GM18867 (cell line): ENCODE data around the gene PLPP1.
A peak's percentile ranks its signal among the peaks of the same experiment; 100 is the strongest.

ENCODE experiments used
- ATAC-seq: cut with Tn5 transposase; IDR thresholded peaks from one replicate; pipeline ENCODE4 v1.9.1; 2021; ENCODE audit warnings: mild to moderate bottlenecking, moderate library complexity; ENCODE audit not compliant: unreplicated experiment

The PLPP1 gene

DNA sequence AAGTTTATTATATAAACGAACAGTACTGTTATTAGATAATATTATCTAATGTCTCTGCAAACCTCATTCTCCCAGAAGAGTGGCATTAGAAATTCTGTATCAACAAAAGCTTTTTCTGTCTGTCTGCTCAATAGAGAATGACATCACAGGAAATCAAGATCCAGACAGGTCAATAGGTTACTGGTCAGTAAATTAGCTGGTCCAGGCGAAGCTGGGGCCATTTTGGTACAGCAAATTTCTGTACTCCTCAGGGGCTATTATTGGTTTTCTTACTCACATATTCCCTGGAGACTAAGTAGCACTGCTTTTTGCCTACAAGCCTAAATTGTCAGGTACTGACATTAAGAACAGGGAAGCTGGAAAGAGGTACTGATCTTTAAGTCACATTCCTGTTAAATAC, 80.5 kb downstream of the PLPP1 start:
- ATAC-seq = no peak

DNA sequence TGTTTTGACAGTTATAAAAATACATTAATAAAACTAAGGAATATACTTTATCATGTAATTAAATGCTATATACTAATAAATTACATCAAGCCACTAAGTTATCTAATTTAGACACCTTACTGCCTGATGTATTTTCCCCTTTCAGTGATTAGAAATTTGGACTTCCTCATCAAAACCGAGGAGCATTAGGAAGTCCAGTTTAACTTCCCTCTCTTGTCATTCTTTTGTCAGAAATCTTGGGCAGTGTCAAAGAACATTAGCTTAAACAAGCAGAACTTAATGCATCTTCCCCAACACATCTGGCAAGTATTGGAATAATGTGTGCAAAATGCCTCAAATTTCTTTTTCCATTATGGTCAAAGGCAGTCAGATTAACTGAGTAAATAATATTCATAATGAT, 81.6 kb downstream of the PLPP1 start:
- no peak for ATAC-seq

DNA sequence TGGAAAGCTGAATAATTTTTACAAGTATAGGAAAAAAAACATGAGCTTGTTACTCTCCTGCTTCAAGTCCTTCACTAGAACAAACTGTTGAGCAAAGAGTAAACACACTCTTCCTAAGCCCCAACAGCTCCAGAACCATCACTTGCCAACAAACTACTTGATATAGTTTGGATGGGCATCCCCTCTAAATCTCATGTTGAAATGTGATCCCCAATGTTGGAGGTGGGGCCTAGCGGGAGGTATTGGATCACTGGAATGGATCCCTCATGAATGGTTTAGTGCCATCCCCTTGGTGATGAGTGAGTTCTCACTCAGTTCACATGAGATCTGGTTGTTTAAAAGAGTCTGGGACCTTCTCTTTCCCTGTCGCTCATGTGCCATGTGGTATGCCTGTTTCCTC, 82.8 kb downstream of the PLPP1 start:
- no peak for ATAC-seq

DNA sequence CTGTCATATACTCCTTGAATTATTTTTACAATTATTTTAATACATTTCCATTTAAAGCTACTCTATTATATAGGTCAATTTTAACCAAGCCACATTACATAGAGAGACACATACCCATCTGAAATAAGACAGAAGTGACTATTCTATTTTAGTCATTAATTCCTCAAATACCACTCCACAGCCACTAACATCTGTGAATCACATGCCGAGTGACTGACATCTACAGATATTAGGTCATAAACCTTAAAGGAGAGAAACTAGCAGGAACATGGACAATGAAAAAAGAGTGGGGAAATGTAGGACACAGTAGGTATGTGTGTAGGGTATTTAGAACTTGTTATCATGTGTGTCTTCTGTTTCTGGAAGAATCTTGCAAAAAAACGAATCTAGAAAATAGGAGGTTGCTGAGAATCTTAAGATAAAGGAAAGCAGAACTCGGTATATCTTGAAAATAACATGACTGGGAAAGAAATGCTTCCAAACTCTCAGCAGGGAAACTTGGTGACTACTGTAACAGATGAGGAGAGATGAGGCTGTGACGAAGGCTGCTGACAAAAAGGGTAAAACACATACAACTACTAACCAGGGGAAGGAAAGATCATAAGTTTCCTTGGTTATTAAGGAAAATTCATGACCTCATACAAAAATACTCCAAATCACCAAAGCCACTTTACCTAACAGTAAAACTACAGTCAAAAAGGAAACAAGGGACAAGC, 84.6 kb downstream of the PLPP1 start:
- no peak for ATAC-seq

DNA sequence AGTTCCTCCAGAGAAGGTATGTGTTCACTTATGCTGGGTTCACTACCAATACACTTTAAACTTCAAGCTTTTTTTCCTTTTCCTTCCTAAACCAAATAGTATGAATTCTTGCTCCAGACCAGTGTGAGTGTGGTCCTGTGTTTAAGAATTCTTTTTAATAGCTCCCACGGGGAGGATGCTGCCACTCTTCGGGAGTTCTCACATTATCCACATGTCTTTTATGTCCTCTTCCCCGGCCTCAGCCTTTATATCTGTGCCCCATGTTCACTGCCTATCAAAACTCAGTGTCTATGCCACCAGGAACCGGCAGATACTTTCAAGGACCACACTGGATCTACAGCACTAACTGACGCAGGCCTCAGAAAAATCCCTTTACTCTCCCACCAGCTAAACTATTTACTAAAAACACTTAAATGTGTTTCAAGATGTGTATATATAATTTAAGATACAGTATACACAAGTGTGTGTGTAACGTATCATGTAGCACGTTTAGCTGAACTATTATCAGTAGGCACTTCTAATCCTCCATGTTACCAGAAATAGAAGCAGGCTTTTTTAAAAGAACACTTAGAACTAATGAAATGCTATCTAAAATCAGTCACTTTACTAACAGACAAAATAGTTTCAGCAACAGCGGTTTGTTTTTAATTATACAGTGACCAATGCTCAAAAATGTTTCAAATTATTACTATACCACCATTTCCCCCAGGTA, 88.0 kb downstream of the PLPP1 start:
- ATAC-seq = no peak

DNA sequence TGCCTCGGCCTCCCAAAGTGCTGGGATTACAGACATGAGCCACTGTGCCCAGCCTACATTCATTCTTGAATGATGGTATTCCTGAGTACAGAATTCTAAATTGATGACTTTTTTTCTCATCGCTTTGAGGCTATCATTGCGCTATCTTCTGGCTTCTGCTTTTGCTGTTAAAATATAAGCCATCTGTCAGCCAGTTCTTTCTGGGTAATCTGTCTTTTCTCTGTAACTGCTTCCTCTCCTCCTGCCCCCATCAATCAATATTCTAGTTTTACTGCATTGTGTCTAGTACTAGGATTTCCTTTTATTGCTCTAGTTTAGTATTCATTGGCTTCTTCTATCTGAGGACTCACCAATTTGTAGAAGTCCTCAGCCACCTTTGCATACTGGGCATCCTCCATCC, 89.0 kb downstream of the PLPP1 start:
- ATAC-seq = no peak

DNA sequence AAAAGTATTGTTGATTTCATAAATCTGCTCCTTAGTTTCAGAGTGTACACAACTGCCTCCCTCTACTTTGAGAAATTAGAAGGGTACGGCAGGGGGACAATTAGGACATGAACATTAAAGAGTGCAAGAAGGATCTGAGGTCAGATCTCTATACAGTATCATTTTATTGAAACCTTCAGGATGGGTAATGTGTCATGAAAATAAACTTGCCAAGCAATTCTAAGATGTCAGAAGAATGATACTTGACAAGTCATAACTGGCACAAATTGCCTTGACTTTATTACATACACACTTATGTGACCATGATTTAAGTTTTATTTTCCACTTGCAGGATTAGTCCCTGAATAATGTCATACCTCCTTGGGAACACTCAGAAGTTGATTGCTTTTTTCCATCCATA, 92.8 kb downstream of the PLPP1 start:
- no peak for ATAC-seq

DNA sequence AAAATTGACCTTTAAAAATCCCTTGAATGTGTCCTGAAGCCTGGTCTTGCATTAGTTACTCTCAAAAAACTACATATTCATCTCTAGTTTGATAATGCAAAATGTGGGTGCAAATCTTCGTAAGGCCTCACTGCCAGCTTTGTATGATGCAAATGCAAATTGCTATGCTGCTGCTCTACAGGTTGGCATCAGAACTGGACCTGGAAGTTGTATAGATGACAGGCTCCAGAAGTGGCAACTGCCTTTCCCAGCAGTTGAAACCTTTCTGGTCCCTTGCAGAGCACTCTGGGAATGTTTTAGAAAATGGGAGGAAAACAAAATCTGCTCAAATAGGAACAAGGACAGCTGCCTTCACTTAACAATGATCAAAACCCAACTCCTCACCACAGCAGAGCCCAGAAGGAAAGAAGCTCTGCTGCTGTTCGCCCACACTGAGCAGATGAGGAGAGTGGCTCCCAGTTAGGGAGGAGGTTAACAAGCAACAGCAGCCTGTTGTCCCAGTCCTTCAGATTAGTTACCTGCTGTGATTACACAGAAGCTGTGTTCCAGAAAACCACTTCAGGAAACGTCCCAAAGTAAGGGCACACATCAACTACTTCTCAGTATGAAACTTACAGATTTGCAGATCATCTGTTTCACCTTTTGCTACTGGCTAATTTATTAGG, 93.5 kb downstream of the PLPP1 start:
- ATAC-seq = no peak

DNA sequence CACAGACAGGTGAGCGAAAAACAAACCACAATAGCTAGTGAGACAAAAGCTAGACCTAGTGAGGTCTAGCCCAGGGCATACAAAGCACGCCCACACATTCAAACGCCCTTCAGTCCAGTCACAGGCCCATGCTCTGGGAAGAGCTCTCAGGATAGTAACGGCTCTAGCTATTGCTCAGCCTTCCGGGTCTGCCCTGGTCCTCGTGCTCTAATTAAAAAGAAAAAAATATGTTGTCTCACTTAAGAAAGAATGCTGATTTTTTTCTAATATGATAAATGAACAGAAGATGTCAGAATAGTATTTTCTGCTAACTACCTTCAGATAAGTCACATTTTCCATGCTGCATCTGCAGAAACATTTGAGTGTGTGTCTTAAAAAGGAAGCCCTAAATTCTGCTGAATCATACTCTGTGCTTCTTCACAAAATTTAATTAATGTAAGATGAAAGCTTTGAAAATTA, 94.5 kb downstream of the PLPP1 start:
- no peak for ATAC-seq

DNA sequence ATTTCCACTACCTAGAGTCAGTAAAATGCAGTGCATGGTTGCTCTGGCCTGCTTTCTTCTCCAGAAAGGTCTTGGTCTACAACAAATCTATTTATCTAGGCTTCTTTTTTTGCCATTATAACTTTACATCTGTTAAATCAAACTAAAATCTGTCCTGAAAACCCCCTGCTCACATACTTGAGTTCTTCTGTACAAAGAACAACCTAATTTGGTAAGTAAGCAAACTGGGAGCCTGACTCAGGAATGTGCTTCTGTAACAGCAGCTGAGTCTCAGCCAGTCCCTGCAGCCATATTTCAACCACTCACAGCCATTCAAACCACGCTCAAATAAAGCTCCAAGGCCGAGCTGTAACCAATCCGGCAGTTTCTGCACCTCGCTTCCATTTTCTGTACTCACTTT, 95.8 kb downstream of the PLPP1 start:
- no peak for ATAC-seq

DNA sequence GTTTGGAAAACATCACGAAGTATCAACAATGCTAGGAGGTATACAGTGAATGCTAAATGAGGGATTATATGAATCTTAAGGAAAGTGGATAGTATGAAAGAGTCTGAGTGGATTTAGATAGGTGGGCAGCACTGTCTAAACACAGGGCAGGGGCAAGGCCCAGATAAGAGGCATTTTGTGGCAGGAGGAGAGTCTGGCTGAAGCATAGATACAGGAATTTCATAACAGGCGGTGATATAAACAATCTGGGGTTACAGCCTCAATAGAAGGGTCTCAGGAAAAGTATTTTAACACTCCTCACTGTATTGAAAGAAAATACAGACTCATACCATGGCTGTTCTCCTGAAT, 96.9 kb downstream of the PLPP1 start:
- ATAC-seq = no peak

DNA sequence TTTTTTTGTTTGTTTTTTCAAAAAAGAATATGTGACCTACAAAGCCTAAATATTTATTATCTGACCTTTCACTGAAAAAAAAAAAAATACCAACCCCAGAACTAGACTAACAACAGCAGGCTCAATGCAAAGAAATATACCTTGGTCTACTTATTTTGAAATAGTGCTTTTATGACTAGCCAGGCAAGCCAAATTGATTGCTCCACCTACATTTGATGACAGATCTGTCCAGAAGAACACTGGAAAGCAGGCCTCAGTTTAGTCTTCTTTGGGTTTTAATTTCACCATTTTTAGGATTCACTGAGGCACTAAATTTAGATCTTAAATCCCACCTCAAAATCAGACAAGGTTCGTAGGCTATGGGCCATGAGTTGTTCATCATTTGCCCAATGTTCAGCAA, 97.3 kb downstream of the PLPP1 start:
- no peak for ATAC-seq

DNA sequence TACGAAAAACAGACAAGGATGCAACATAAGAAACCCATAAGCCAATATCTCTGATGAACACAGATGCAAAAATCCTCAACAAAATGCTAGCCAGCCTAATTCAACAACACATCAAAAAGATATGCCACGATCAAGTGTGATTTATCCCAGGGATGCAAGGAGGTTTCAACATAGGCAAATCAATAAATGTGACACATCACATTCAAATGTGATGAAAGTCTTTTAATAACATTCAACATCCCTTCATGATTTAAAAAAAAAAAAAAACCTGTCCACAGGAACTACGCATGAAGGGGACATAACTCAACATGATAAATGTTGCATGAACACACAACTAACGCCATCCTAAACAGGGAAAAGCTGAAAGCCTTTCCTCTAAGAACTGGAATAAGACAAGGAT, 102.2 kb downstream of the PLPP1 start:
- no peak for ATAC-seq

DNA sequence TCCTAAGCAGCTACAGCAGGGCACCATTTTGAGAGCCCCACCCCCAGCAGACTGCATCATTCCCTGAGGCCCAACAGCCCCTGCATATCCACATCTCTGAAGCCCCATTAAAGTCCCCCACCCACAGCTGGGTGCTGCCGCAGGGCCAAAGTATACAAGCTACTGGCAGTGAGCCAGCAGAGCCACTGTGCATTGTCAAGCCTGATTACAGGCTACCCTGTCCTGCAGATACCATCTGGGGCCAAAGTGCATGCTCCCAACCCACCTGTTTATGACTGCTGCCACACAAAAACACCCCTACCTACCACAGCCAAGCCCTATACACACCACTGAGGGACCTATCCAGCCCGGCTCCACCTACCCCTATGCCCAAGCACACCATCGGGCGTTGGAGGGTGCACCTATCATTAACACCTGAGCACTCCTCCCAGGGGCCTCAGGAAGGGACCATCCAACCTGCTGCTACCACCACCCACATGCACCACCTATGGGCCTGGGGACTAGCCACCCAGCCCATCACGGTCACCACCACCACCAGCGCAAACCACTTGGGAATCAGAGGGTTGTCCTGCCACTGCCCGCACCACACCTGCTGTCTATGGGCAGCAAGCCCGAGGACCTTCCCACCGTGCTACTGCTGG, 105.0 kb downstream of the PLPP1 start:
- ATAC-seq = no peak

DNA sequence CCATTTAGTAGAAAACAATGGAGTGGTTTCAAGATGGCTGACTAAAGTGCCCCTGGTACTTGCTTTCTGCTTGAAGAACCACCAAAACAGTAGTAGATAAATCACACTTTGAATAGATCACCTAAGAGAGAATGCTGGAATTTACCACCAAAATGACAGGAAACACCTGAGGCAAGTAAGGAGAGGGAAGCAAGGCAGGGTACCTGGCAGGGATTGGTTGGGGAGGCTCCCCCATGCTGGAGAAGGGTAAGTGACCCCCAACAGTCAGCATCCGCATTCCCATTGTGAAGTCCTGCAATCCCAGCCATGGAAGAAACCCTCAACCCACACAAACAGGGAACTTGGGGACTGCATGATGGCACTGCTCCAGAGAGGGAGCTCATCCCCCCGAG, 105.5 kb downstream of the PLPP1 start:
- no peak for ATAC-seq

DNA sequence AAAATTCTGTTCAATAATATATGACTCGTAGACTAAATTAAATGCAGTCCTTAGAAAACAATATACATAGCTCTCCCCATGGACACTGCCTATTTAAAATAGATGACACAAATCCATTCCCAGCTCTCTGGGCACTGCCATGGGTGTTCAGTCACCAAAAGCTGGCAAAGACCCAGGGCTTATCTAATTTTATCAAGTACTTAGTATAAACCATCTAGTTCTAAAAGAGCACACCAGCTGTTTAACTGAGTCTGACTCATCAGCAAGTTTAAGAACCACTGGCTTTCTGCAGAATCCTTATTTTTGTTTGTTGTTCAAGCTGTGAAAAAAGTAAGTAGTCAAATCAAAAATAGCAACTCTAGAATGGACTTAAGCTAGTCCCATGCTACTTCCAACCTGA, 107.6 kb downstream of the PLPP1 start:
- no peak for ATAC-seq

DNA sequence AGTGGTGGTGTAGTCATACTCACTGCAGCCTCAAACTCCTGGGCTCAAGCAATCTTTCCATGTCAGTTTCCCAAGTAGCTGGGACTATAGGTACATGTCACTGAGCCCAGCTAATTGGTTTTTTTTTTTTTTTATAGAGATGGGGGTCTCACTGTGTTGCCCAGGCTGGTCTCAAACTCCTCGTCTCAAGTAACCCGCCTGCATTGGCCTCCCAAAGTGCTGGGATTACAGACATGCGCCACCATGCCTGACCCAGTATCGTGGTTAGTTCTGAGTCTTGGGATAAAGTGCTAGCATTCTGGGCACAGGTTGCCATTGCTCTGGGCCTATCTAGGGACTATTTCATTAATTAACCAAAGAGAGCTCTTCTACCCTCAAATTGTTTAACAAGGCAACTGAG, 108.3 kb downstream of the PLPP1 start:
- ATAC-seq = no peak

DNA sequence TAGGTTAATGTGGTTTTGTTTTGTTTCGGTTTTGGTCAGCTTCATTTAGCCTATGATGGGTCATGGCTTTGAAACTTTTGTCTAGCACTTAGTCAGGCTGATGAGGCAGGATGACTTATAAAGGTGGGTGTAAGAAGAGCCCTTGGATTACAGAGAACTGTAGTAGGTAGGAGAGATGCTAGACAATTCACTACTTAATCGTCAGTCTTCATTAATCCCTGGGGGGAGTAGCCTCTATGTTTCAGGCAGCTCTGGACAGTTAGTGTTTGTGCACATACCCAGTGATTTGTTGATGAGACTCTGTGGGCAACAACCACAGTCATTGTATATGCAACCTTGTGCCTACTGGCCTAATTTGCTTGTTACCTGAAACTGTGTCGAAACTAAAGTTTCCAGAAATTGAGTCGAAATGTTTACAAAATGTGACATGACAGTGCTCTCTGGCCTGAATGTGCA, 113.7 kb downstream of the PLPP1 start:
- ATAC-seq = peak; percentile 88

DNA sequence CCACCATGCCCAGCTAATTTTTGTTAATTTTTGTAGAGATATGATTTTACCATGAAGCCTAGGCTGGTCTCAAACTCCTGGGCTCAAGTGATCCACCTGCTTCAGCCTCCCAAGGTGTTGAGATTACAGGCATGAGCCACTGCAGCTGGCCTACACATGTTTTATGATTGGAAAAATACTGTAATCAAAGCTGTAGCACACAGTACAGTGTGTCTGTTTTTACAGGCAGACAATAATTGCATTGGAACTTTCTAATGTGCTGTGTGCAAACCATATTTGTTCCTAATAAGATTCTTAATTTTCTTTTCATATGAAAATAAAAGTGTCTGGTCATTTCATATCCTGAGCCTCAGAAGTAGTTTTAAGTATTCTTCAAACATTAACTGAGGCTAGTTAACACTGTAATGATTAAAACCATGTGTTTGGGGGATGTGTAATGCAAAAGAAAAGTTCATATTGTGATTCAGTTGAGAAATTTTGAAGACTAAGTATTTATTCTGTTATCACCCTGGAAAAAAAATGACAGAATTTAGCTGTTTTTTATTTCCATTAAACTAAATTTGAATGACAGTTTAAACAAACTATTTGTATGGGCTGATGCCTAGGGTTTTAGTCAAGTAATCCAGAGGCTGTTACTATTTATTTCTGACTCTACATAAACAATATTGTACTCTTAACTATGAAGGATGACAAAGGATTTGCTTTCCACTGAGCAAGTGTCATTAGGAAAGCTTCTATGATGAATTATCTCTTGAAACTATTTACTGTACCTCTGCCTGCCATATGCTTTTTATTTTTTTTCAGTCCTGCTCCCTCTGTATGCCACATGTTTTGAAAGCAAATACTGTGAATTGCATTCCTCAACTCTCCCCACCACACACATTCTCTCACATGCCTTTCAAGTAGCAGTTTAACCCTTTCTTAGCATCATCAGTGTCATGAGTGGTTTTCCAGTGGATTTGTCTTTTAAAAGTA, 115.5 kb downstream of the PLPP1 start:
- ATAC-seq = no peak

DNA sequence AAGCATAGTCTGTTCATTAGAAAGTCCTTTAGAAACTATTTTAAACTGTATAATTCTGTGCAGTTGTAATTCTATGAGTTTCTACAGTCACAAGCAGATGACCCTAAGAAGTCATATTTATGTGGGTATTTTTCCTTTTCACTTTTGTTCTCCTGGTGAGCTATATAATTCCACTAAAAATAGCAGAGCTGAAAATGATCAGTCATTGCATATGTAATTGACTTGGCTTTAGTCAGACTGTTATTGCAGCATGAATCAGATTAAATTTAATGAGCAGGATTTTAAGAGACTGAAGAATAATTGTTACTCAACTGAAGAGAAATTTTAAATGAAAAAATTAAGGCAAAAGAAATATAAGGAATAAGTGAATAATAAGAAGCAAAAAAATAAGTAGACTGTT, 118.5 kb downstream of the PLPP1 start:
- no peak for ATAC-seq

DNA sequence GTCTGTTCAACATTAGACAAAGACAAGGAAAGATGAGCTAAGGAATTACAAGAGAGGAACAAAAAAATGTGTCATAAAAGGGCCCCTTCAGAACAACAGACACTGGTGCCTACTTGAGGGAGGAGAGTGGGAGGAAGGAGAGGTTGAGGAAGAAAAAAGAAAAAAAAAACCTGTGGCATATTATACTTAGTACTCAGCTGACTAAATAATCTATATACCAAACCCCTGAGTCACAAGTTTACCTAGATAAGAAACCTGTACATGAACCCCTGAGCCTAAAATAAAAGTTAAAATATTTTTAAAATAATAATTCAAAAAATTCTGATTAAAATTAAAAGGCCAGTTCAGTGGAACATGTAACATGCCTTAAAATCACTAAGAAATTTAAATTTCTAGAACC, 119.7 kb downstream of the PLPP1 start:
- ATAC-seq = no peak
